Stimulated activated CD4-positive, alpha-beta T cell treated with anti-CD3 and anti-CD28 coated beads, Interleukin-4, amount 100 ng/mL, for 4 hours (primary cell): ENCODE data around the gene NOL9.
"Not testable (repeated sequence)": the region's sequence is repeated elsewhere in the genome, so short reads cannot be mapped to it uniquely, and the experiment has no call there.

Experiments used
- DNase-seq, 2 experiments: peaks; one replicate each; pipeline ENCODE4 v3.0.0-alpha.2; 2020

NOL9 gene

GRCh38 chr1:6554031-6554906 is at the start of gene NOL9:
Gene NOL9, minus strand, starts transcription at chr1:6554513. Its CDS starts 11 bp downstream, at chr1:6554502.
- peak; percentile 92 to 94 for DNase-seq

DNA sequence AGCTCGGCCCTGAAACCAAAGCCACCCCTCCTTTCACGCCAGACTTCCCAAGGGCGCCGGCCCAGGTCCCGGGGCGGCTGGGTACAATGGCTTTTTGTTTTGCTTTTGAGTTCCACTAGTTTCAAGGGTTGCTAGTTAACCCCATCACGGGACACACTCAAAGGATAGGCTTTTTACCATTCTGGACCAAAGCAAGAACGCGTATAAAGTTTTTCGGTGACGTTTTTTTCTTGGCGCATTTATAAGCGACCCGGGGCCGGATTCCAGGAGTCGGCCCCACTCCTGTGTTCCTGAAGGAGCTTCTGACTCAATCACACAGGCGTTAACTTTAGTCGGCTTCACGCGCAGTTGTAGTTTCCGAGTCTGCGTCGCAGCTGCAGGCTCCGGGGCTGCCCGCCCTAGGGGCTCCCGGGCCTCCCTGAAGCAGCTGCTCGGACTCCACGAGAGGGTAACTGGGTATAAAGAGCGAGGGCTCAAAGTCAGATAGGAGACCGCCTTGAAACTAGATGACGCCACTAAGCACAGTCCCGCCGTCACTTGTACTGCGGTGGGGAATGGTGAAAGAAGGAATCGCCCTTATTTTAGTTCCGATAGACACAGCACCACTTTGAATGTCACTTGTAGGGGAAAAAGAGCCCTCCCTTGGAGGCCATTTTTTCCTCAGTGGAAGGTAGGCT is 49.1 kb upstream of the NOL9 start:
- peak; percentile 38 to 41 for DNase-seq

DNA sequence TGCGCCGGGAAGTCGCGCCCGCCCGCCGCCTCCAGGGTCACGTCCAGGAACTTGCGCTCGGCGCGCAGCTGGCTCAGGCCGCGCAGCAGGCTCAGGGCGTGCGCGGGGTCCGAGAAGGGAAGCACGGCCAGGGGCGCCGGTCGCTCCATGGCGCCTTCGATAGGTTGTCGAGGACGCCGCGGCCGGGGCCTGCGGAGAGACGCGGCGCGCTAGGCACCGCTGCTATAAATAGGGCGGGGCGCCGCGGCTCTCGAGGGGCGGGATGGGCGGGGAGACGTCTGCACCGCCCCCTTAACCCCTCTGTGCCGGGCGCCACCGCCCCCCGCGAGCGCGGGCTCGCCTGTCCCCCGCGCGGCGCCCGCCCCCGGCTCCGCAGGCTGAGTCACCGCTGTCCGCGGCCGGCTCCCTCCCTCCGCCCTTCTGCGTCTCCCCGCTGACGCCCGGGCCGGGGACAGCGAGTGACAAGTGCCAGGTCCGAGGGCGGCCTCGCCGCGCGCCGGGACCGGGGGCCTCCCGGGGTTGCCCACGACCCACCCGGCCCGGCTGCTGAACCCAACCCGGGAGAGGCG is 48.4 kb upstream of the NOL9 start, which contains the start of gene KLHL21:
TSS of gene KLHL21 (minus strand) at position 201 of the 569 bp plus-strand sequence. CDS start at position 149, 52 bp downstream.
- peak; percentile 88 for DNase-seq

DNA sequence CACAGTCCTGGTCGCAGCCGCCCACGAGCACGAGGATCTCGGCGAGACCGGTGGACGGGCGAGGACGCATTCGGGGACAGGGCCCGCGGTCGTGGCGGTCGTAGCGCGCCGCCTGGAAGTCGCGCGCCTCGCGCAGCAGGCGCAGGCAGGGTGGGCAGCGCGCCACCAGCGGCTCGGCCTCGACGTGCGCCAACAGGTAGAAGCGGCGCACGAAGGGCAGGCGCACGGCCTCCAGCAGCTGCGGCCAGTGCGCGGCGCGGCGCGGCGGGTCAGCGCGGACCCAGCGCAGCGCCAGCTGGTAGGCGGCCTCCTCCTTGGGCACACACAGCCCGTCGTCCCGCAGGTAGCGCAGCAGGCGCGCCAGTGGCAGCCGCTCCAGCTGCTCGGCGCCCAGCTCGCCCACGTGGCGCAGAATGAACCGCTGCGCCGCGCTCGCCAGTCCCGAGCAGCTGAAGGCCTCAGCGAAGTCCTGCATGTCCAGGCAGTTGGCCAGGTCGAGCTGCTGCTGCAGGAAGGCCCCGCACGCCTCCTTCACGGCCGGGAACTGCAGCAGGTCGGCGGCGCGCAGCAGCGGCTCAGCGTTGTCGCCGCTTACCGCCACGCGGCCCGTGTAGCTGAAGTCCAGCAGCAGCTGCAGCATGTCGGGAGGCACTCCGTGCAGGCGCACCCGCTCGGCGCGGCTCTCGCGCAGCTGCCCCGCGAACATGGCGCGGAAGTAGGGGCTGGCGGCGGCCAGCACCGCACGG is 47.8 kb upstream of the NOL9 start:
- peak in 1 of 2 experiments; percentile 23 for DNase-seq

DNA sequence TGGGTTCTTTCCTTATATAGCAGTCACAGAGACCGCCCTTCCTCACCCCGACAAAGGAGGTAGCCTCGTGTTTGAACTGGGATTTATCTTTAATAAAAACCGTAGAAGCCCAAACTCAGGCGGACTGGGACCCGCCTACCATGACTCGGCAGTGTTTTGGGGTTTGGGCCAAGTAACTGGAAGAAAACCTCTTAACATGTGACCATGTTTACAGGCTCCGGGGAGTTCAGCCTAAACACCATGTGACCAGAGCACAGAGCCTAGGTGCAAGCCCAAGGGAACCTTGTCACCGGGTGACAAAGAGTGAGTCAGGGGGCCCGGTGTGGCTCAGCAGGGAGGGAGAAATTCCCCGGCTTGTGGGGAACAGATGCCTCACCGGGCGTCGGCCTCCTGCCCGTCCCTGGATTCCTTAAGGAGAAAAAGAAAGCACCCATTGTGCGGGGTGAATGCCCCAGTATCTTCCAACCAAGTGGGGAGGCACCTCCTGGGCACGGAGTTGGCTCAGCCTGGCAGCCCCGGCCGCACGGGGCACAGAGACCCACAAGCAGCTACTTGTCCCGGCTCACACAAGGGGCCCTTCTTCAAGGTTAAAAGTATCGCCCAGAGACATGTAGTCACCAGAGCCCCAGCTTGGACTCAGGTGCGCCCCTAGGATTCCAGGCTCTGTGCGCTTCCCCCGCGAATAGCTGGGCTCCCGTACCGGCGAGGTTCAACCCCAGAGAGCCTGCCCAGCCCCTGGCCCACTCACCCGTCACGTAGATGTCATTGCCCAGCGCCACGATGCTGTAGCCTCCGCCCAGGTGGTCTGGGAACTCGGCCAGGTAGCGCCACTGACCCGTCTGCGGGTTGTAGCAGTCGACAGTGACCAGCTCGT is 47.0 kb upstream of the NOL9 start:
- peak; percentile 70 to 88 for DNase-seq

DNA sequence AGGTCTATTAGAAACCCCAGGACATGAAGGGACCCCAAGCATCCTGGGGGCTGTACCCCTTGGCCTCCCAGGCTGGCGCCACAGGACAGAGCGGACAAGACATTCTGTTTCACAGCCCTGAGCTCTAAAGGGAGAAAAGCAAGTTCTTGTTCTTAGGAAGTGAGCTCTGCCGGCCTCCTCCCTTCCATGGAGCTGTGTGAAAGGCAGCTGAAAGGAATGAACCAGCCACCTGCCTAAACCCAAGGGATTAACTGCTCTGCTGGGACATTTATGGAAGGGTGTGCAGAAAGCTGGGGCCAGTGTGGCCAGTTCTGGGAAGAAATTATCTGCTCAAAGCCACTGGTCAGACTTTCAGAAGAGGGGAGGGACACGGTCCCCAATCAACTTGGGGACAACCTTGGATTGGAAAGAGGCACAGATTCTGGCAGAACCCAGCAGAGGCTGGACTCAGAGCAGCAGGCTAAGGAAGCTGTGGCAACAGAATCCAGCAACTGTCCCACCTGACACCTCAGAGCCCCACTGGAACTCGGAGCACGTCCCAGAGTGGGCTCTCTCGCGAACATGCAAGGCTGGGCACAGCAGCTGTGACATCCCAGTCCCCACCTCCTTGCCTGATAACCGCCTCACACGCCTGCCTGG is 46.2 kb upstream of the NOL9 start:
- DNase-seq = no peak

DNA sequence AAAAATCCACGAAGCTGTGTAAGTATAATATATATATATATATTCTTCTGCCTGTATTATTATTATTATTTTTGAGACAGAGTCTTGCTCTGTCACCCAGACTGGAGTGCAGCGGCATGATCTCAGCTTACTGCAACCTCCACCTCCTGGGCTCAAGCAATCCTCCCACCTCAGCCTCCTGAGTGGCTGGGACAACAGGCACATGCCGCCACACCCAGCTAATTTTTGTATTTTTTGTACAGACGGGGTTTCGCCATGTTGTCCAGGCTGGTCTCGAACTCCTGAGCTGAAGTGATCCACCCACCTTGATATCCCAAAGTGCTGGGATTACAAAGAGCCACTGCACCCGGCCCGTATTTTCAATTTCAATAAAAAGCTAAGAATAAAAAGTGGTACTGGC is 45.7 kb upstream of the NOL9 start:
- DNase-seq = not testable (repeated sequence)

GRCh38 chr1:6599141-6599975 is 45.0 kb upstream of the NOL9 start:
- DNase-seq = peak; percentile 52 to 84

DNA sequence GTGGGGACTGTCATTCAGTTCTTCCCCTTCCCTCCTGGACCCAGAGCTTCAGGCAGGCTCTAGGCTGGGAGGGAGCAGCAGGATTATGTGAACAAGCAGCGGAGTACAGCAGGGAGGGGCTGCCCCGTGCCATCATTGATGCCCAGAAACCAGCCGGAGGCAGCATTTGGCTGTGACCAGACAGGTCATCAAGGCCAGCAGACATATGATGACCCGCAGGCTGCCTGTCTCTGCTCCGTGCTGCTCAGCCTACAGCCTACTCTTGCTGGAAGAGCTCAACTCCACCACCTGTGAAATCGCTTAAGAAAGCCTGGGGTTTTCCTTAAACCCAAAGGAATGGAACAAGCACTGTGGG is 43.4 kb upstream of the NOL9 start:
- no peak for DNase-seq

- no peak for DNase-seq
These were observed 42.8 kb upstream of the NOL9 start for GRCh38 chr1:6596886-6597776.

GRCh38 chr1:6596351-6596750 is 42.0 kb upstream of the NOL9 start:
- DNase-seq = no peak

DNA sequence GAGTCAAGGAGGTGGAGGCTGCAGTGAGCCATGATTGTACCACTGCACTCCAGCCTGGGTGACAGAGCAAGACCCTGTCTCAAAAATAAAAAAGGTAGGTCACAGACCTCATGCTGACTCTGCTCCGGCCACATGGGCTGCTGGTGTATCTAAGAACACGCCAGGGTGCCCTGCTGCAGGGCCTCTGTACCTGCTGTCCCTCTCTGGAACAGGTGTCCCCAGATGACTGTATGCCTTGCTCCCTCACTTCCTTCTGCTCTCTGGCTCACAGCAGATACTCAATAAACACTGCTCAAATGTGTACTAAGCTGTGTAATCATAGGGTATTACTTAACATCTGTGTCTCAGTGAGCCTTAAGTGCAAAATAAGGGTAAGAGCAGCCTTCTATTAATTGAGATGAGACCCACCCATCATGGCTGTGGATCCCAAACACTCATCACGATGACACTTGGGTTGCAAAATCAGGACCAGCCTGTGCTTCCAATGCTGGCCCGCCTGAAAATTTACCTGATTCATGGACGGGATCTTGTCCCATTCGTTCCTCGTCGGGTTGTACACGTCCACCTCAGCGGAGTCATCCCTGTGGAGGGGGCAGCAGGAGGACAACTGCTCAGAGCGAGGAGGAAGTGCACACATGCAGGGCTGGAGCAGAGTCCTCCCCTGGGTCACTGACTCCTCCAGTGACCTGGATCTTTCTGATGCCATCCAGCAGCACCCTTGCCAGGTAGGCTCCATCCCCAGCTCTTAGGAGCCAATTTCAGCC is 40.8 kb upstream of the NOL9 start:
- DNase-seq = no peak

GRCh38 chr1:6593810-6594209 is 39.5 kb upstream of the NOL9 start:
- DNase-seq = no peak

- DNase-seq = no peak
These were observed 38.7 kb upstream of the NOL9 start for GRCh38 chr1:6592865-6593593.

DNA sequence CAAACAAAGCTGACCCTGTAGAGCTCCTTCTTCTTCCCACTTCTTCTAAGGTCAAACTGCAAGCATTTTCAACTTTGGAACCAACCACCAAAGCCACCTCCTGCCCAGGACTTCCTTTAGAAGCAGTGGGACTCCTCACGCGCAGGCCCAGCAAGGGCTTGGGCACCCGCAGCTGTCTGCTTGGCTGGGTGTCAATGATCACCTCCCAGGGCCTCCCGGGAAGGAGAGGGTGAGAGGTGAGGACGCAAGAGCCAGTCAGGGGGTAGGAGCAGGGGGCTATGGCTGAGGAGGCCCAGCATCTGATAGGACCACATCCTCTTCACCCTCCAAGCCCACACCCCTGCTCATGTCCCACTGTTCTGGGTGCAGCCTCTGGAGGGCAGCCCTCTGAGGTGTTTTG is 38.1 kb upstream of the NOL9 start:
- DNase-seq = no peak

GRCh38 chr1:6591644-6592043 is 37.3 kb upstream of the NOL9 start:
- no peak for DNase-seq

DNA sequence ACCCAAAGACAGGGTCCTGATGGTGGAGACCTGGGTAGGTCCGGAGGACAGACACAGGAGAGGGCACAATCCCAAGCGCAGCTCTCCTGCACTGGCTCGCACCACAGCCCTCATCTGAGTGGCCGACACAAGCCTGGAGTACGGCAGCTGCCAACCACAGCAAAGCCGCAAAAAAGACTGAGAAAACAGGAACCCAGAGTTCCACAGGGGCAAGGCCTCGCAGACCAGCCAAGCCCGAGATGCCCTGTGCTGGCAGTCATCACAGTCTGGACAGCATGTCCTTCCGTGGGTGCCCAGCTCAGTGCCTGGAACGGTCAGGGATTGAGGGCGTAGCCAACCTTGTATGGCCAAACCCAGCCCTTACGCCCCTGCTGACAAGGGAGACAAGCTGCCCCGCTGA is 36.9 kb upstream of the NOL9 start:
- no peak for DNase-seq

DNA sequence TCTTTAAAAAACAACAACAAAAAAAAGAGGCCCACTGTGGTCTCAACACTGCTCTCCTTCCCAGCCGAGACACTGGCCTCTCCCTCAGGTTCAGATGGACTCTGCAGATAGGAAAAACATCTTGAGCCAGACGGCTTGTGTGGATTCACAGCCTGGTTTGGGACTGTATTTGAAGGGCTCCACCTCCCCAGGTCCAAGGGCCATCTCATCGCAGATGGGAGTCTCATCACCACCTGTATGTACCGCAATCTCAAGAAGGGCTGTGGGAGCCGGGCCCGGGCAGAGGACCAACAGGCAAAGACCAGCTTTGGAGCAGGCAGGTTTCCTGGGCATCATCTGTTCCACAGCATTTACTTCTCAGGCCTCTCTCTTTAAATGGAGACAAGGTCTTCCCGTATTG is 35.7 kb upstream of the NOL9 start:
- no peak for DNase-seq
